Mesenteric fat pad (tissue), 1 donor: Measurements from ENCODE around the gene RNF32. TPM values are rescaled to one million over a fixed set of nuclear protein-coding genes. Genes with fewer than 3 reads are reported as not detected.
"Not testable (repeated sequence)": the region's sequence is repeated elsewhere in the genome, so short reads cannot be mapped to it uniquely, and the experiment has no call there.

Experiments
- DNase-seq: peaks from one replicate; pipeline ENCODE4 v3.0.0-alpha.2; 2020; ENCODE audit warnings: low spot score
- total RNA-seq: library from RNA; stranded (reverse); fragmentation: NEBNext Ultra II Directional; extraction: Animal tissue kit (Norgen Biotek cat#: 25700); gene quantifications from one replicate; pipeline ENCODE4 v1.2.1, GENCODE V29; 2021
- donor health status: DM: yes; HTN: yes; CAD: no.

RNF32 gene
- total RNA-seq, 1 donor from 2014 or later: not detected

DNA sequence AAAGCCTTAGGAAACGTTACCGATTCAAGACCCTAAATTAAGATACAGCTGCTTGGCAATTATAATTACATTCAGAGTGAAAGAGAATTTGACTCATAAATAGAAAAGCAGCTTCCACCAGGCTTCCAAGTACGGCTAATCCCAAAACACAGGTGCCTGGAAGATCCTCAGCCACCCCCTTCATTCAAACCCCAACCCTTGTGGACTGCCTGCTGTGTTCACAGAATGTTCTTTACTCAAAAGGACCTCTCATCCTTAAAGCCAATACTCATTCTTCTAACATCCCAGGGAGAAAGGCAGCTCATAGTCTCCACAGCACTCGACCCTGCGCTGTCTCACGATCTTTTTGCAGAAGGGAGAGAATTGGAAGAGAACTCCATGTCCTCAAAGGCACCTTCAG, 32.9 kb downstream of the RNF32 start:
- no peak for DNase-seq

DNA sequence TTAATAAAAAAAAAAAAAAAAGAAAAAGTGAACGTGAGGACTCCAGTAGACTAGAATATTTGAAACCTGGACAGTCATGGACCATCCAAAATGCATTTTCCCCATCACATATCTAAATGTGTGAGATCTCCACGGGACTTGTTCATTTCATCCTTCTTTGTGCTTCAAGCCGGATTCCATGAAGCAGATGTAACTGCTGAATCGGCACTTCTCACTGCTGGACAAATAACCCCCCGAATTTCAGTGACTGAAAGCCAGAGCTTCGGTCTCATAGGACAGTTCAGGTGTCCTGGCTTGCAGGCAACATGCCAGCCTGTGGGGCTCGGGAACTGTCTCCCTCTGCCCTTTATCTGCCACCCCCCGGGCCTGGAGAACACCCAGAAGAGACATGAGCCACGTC, 33.3 kb downstream of the RNF32 start:
- no peak for DNase-seq

DNA sequence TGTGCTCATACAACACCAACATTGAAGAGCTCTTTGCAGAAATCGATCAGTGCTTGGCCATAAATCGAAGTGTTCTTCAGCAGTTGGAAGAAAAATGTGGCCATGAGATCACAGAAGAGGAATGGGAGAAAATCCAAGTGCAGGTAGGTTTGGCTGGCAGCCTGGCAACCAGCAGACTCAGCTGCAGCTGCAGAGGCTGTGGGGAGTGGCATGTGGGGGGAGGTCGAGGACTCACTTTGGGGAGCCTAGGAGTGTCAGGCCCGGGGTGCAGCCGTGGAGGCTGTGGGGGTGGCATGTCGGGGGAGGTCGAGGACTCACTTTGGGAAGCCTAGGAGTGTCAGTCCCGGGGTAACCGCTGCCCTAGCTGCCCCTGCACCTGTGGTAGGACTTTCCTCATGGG, 35.1 kb downstream of the RNF32 start:
- no peak for DNase-seq

DNA sequence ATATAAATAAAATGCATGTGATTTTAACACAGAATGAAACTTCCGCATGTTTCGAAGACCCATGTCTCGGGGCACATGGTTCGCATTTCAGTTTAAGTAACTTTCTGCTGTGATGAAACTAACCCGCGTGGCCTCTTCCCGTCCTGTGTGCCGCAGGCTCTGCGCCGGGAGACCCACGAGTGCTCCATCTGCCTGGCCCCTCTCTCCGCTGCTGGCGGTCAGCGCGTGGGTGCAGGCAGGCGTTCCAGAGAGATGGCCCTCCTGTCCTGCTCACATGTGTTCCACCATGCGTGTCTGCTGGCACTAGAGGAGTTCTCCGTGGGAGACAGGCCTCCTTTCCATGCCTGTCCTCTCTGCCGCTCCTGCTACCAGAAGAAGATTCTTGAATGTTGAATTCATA, 35.7 kb downstream of the RNF32 start:
- no peak for DNase-seq

DNA sequence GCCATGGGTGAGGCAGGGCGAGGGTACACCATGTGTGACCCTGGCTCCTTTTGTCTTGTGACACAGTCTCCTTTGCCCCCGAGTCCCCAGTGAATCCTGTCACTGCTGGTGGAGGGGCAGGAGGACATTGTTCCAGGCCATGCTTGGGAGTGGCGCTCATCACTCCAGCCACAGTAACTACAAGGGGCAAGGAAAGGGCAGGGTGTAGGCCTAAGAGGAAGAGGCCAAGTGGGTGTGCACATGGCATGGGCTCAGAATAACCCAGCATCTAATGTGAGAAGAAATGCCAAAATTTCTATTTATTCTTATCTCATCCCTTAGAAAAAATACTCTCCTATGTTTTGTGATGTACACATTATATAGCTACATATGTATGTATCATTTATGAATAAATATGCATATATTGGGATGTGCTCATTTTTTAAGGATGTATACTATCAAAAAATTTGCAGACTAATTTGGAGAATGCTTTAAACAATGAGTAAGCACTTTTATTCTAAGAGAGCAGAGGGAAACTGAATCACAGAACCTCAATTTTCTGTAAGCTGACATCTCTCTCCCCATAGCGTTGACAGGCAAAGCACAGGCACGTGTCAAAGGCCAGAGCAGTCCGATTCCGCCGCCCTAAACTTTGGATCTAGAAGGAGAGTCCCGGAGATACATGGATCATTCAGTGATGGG, 36.9 kb downstream of the RNF32 start:
- no peak for DNase-seq

DNA sequence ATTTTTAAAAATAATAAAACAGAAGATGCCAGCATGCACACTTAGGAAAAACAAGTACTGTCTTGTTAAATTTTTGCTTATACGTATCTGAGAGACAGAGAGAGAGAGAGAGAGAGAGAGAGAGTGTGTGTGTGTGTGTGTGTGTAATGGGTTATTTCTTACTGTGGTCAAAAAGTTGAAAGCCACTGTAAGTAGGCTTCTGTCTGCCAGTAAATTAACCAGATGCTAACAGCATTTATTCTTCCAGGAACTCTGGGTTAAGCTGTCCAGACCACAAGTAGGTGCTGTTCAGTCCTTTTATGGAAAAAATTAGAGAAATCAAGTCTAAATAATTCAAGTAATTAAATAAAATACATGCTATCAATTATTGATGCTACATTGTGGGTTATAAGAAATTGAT, 39.7 kb downstream of the RNF32 start:
- DNase-seq: no peak

DNA sequence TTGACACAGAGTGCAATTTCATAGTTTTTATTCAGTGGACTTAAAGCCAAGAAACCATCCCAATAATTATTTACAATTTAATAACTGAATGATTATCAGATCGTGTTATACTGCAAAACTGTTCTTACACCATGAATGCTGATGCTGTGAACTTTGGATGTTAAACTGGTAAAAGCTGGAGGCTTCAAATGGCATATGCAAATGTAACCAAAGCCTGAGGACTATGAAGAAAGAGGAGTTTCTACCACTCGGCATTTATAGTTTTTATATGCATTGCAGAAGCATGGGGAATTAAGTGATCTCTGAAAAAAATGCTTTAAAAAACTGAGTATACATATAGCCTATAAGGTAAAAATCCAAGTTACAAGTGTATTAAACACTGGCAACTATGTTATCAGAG, 42.4 kb downstream of the RNF32 start:
- no peak for DNase-seq

DNA sequence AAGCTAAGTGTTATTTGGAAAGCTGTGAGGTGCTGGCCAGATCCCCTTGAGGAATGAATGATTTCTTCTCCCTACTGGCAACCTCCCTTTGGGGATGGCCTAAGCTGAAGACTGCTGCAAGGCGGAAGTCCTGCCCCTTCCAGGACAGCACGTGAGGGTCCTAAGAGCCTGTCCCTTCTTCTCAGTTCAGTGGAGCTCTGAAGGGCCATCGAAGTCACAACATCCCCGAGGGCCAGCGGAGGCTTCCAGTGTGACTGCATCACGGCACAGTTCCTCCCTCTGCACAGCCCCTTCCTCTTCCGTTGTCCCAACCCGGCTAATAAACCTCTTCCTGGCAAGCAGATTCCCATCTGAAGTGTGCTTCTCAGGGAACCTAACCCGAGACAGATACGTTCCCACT, 43.7 kb downstream of the RNF32 start:
- DNase-seq: no peak

DNA sequence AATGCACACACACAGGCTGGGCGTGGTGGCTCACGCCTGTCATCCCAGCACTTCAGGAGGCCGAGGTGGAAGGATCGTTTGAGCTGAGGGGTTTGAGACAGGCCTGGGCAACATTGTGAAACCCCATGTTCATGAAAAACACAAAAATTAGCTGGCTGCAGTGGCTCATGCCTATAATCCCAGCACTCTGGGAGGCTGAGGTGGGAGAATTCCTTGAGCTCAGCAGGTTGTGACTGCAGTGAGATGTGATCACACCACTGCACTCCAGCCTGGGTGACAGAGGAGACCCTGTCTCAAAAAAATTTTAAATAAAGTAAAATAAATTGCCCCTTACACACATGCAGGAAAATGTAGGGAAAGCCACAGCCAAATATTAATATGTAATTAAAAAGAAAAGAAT, 44.1 kb downstream of the RNF32 start:
- DNase-seq: no peak

DNA sequence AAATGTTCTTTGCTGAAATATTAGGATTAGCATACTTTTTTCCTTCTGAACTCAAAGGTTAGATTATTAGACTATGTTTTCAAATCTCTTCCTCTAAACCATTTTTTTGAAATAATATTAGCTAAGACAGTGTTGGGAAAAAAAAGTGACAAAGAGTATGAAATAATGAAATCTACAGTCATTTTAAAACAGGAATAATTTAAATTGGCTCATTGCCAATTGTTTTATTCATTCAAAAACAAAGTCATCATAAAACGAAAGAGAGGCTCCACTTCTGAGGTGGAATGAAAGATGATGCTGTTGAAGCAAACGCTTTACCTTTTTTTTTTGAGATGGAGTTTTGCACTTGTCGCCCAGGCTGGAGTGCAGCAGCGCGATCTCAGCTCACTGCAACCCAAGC, 51.2 kb downstream of the RNF32 start:
- DNase-seq: no peak

DNA sequence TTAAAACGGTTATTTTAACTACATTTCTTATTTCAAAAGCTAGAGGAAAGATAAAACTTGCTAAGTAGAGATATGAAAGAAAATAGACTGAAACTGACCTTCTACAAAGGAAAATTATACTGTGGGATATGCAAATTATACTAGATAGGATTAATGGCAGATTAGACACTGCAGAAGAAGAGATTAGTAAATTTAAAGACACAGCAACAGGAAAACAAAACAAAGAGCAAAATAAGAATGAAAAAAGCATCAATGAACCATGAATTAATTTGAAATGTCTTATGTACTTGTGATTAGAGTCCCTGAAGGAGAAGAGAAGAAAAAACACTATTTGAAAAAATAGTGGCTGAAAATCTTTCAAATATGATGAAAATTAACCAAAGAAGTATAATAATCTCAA, 52.3 kb downstream of the RNF32 start:
- no peak for DNase-seq

DNA sequence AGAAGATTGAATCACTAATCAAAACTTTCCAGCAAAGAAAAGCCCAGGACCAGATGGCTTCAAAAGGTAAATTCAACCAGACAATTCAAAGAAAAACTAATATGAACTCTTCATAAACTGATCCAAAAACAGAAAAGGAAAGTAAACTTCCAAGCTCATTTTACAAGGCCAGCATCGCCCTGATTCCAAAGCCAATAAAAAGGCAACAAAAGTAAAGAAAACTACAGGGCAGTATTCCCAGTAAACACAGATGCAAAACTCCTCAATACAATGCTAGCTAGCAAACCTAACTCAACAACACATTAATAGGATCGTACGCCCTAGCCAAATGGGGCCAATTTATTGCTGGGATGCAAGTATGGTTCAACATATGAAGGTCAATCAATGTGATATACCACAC, 53.1 kb downstream of the RNF32 start:
- no peak for DNase-seq

DNA sequence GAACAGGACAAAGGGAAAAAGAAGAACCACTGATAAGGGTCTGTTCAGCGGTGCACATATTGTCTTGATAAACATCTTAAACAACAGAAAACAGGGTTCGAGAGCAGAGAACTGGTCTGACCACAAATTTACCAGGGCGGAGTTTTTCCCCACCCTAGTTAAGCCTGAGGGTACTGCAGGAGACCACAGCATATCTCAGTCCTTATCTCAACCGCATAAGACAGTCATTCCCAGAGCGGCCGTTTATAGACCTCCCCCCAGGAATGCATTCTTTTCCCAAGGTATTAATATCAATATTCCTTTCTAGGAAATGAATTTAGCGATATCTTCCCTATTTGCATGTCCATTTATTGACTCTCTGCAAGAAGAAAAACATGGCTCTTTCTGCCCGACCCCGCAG, 56.7 kb downstream of the RNF32 start:
- not testable (repeated sequence) for DNase-seq

DNA sequence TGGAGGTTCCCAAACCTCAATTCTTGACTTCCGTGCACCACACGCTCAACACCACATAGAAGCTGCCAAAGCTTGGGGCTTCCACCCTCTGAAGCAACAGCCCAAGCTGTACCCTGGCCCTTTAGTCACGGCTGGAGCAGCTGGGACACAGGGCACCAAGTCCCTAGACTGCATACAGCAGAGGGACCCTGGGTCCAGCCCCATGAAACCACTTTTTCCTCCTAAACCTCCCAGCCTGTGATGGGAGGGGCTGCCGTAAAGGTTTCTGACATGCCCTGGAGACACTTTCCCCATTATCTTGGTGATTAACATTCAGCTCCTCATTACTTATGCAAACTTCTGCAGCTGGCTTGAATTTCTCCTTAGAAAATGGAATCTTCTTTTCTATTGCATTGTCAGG, 57.9 kb downstream of the RNF32 start:
- DNase-seq: not testable (repeated sequence)

DNA sequence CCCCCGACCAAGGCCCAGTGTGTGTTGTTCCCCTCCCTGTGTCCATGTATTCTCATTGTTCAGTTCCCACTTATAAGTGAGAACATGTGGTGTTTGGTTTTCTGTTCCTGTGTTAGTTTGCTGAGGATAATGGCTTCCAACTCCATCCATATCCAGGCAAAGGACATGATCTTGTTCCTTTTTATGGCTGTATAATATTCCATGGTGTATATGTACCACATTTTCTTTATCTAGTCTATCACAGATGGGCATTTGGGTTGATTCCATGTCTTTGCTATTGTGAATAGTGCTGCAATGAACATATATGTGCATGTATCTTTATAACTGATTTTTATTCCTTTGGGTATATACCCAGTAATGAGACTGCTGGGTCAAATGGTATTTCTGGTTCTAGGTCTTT, 61.2 kb downstream of the RNF32 start:
- not testable (repeated sequence) for DNase-seq

DNA sequence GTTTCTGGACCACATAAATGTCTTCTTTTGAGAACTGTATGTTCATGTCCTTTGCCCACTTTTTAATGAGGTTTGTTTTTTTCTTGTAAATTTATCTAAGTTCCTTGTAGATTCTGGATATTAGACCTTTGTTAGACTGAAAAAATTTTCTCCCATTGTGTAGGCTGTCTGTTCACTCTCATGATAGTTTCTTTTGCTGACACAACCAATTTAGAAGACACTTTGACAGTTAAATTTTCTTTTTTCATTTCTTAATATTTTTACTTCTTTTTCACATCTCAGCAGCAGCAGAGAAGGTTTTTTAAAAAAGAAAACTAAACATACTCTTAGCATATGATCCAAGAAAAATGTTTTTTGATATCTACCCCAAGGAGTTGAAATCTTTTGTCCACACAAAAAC, 61.8 kb downstream of the RNF32 start:
- no peak for DNase-seq

DNA sequence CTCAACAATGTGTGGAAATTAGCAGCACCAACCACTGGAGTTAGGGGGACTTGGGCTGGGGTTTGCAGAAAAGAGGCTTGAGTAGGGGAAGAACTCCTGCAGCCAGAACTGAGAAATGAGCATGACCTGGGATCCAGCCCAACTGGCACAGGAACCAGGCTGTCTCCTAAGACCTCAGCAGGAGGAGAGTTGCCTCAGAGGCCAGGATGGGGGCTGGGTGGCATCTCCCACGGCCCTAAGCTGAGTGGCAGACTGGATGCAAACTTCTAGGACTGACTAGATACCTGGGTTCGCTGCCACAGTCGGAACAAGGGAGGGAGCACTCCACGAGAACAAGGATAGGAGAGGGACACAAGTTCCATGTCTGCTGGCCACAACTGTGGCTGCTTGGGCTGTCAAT, 62.6 kb downstream of the RNF32 start:
- DNase-seq: no peak

DNA sequence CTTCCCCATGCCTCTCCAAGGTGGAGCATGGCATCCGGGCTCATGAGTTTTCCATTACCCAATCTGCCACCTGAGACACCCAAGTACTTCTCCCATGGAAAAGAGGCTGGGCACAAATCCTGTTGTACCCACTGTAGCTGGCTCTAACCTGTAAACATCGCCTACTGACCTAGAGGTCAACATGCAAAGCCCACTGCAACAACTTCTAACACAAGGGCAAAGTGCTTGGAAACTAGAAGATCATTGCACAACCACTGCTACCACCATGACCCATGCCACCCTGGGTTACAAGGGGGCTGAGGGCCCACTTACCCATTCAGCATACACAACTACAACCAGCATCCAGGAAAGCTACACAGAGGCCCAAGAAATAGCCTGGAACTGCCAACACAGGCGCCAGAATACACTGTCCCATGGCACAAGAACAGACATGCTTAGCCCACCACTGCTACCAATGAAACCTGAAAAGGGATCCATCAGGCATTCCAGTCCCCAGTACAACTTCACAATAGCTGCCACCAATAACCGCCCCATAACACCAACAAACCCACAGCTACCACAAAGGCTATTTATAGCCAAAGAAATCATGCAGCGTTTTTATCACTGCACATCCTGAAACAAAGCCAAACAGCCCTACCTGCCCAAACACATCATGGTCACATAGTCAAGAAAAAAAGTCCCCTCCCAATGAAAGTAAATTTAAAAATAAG, 63.4 kb downstream of the RNF32 start:
- no peak for DNase-seq

DNA sequence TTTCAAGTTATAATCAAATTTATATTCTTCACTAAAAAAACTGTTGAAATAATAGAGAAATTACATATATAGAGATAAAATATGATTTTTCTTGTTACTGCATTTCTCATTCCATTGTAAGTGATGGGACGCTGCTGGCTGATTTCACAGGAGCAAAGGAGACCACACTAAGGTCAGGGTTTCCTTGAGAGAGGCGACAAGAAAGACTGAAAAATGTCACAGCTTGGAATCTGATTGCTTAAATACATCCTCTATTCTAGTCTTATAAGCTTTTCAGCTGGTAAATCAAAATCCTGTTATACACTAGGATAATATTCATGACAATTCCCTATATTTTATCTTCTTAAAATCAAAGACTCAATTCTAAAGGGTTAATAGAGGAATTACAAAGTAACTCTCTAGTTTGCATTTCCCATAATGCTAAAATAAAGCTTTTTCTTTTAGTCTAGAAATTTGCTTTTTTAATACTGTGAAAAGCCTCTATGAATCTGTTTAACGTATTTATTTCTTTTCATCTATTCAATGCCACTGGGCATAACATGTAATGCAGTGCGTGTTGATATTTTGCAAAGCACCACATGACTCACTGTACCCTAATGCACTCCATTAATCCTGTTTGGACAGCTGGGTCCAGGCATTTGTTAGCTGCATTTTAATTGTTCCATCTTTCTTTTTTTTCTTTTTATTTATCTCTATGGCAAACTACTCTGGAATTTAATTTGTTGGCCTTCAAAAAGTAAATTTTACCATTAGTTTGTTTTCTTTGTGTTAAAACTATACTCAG, 81.7 kb downstream of the RNF32 start:
- no peak for DNase-seq

DNA sequence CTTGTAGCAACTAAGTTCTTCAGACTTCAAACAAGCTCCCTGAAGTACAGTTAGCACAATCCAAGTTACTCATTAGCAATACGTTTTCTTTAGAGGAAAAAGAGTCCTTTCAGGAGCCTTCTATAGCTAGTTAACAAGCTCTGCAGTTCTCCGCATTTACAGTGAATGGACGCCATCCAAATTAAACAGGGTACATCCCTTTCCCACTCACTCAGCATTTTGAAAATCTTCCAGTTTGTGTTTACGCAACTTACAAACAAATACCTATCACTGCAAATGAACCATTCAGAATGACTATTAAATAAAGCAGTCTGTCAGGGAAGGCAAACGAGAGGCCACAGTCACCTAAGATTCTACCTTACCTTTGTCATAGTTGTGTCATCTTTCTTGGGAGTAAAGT, 84.5 kb downstream of the RNF32 start:
- DNase-seq: no peak

DNA sequence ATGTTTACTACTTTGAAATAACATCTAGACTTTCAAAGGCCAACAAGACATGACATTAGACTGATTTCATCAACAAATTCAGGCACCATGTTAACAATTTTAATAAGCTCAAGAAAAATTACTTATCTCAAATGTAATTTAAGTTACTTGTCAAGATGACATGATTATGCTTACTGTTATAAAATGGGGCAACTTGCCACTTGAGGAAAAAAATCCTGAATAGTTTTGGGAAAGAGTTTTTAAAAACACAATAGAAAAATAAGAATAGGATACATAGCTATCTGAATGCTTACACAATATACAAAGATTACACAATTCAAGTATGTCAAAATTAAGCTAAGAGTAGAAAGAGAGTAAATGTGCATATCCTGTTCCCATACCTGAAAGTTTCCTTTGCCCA, 85.4 kb downstream of the RNF32 start:
- no peak for DNase-seq
